HG03565 (cell line): ENCODE data around the gene TXK.
"Not testable (repeated sequence)": the region's sequence is repeated elsewhere in the genome, so short reads cannot be mapped to it uniquely, and the experiment has no call there.

Source experiments
- ATAC-seq: cut with Tn5 transposase; IDR thresholded peaks from one replicate; pipeline ENCODE4 v1.9.1; 2021; ENCODE audit warnings: mild to moderate bottlenecking, moderate library complexity; ENCODE audit not compliant: unreplicated experiment

Gene TXK

GRCh38 chr4:48134081-48134480 lies at the start of gene TXK:
TXK (minus strand) TSS chr4:48134250; CDS start chr4:48134170, 80 bp downstream.
- no peak for ATAC-seq

- no peak for ATAC-seq
Observed at GRCh38 chr4:48180234-48180633, 46.2 kb upstream of the TXK start.

GRCh38 chr4:48178931-48179330 lies 44.9 kb upstream of the TXK start:
- ATAC-seq = no peak

- no peak for ATAC-seq
Observed at GRCh38 chr4:48175806-48176205, 41.8 kb upstream of the TXK start.

- no peak for ATAC-seq
Observed at GRCh38 chr4:48175328-48175727, 41.3 kb upstream of the TXK start.

GRCh38 chr4:48173056-48173991 lies 39.3 kb upstream of the TXK start:
- peak; percentile 57 for ATAC-seq

GRCh38 chr4:48172651-48173050 lies 38.6 kb upstream of the TXK start:
- no peak for ATAC-seq

GRCh38 chr4:48169636-48170035 lies 35.6 kb upstream of the TXK start:
- no peak for ATAC-seq

GRCh38 chr4:48167538-48168263 lies 33.7 kb upstream of the TXK start:
- peak; percentile 50 for ATAC-seq

- ATAC-seq = not testable (repeated sequence)
Observed at GRCh38 chr4:48164561-48164960, 30.5 kb upstream of the TXK start.

- ATAC-seq = no peak
Observed at GRCh38 chr4:48163746-48164145, 29.7 kb upstream of the TXK start.

GRCh38 chr4:48162162-48162561 lies 28.1 kb upstream of the TXK start:
- no peak for ATAC-seq

GRCh38 chr4:48157271-48157670 lies 23.2 kb upstream of the TXK start:
- no peak for ATAC-seq

- no peak for ATAC-seq
Observed at GRCh38 chr4:48156423-48156822, 22.4 kb upstream of the TXK start.

- peak; percentile 64 for ATAC-seq
Observed at GRCh38 chr4:48153791-48154550, 19.9 kb upstream of the TXK start.

- no peak for ATAC-seq
Observed at GRCh38 chr4:48152259-48152658, 18.2 kb upstream of the TXK start.

GRCh38 chr4:48149827-48150370 lies 15.8 kb upstream of the TXK start:
- ATAC-seq = no peak

- ATAC-seq = no peak
Observed at GRCh38 chr4:48147621-48148020, 13.6 kb upstream of the TXK start.

GRCh38 chr4:48141048-48141447 lies 7.0 kb upstream of the TXK start:
- ATAC-seq = no peak

GRCh38 chr4:48139691-48140090 lies 5.6 kb upstream of the TXK start:
- no peak for ATAC-seq

- peak; percentile 67 for ATAC-seq
Observed at GRCh38 chr4:48138936-48139335, 4.9 kb upstream of the TXK start.
